SU-DHL-6 (cell line): ENCODE results near the gene LENEP.

Experiments used
- EZH2phosphoT487 ChIP-seq: fragments of 200-600 bp; sonication (generic), shearing (Covaris generic); conservative IDR thresholded peaks from 2 replicates; pipeline ENCODE4 v1.6.1; 2018; ENCODE audit warnings: mild to moderate bottlenecking, antibody characterized with exemption, low read length, moderate library complexity, mixed read lengths
- TF ChIP-seq, protein P1 (sequence below): fragments of 200-600 bp; sonication (generic); IDR thresholded peaks from one replicate; pipeline ENCODE4 v1.5.1; 2017; ENCODE audit warnings: antibody characterized with exemption, mild to moderate bottlenecking, low read length, moderate library complexity; ENCODE audit not compliant: insufficient read depth, poor library complexity, severe bottlenecking

DNA sequence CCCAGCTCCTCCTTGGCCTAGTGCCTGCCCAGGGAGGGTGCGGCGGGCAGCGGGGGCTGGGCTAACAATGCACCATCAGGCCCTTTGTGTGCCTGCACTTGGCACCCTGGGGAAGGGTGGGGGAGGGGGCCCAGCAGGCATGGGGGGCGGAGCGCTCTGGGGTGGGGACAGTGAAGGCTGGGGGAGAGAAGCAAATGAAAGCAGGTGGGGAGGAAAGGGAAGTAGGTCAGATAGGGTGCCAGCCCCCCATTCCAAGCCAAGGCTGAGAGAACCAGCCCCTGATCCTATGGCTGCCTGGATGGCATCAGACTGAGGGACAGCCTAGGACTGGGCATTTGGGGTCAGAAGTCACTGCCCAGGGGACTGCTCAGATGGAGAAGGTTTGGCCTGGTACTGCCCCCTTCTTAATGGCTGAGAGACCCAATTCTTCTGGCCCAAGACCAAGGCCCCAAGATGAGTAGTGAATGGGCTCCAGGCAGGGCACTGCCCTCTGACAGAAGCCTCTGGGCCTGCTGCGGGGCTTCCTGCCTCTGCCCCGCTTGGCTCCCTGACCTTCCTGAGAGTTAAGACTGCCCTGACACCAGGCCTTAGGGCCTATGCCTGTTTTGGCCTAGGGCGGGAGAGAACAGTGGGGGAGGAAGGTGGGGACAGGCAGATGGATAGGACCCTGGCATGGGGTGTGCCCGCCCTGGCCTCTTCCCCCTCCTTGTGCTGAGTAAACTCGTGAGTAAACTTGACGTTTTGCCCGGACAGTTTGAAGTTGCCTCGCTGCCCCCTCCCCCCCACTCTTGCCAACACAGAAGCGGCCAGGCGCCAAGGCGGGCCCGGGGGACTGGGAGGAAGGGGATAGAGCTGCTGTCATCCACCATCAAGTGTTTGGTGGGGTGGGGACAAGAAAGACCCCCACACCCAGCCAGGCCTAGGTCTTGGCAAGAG lies 12.0 kb downstream of the LENEP start:
- TF ChIP-seq, protein P1, sequence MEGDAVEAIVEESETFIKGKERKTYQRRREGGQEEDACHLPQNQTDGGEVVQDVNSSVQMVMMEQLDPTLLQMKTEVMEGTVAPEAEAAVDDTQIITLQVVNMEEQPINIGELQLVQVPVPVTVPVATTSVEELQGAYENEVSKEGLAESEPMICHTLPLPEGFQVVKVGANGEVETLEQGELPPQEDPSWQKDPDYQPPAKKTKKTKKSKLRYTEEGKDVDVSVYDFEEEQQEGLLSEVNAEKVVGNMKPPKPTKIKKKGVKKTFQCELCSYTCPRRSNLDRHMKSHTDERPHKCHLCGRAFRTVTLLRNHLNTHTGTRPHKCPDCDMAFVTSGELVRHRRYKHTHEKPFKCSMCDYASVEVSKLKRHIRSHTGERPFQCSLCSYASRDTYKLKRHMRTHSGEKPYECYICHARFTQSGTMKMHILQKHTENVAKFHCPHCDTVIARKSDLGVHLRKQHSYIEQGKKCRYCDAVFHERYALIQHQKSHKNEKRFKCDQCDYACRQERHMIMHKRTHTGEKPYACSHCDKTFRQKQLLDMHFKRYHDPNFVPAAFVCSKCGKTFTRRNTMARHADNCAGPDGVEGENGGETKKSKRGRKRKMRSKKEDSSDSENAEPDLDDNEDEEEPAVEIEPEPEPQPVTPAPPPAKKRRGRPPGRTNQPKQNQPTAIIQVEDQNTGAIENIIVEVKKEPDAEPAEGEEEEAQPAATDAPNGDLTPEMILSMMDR = no peak
- TF ChIP-seq EZH2phosphoT487 = no peak
